Duodenal mucosa (tissue), 2 donors: ENCODE measurements around the gene PLXNB2.

Experiments
- H3K27ac ChIP-seq: one replicate; pipeline ENCODE4 v1.7.0; 2013; ENCODE audit warnings: low read depth, low read length
- H3K27me3 ChIP-seq, 2 donors: one replicate each; pipeline ENCODE4 v1.7.0; 2013; ENCODE audit warnings: low read length in 2 of 2, control low read depth in 1 of 2; ENCODE audit not compliant: insufficient read depth in 2 of 2, control insufficient read depth in 1 of 2
- H3K36me3 ChIP-seq, 2 donors: one replicate each; pipeline ENCODE4 v1.7.0; 2013; ENCODE audit warnings: low read length in 2 of 2, control low read depth in 1 of 2; ENCODE audit not compliant: insufficient read depth in 2 of 2, control insufficient read depth in 1 of 2
- H3K4me1 ChIP-seq, 2 donors: one replicate each; pipeline ENCODE4 v1.7.0; 2013; ENCODE audit warnings: low read length in 2 of 2, control low read depth in 1 of 2; ENCODE audit not compliant: insufficient read depth in 2 of 2, control insufficient read depth in 1 of 2
- H3K4me3 ChIP-seq, 2 donors: one replicate each; pipeline ENCODE4 v1.7.0; 2013; ENCODE audit warnings: low read length in 2 of 2, low read depth in 1 of 2
- H3K9ac ChIP-seq, 2 donors: one replicate each; pipeline ENCODE4 v1.7.0; 2013; ENCODE audit warnings: low read length in 2 of 2, low read depth in 1 of 2
- H3K9me3 ChIP-seq, 2 donors: one replicate each; pipeline ENCODE4 v1.7.0; 2013; ENCODE audit warnings: low read length in 2 of 2, control low read depth in 1 of 2; ENCODE audit not compliant: control insufficient read depth in 1 of 2

The PLXNB2 gene

GRCh38 chr22:50311606-50312351 lies 4.3 kb upstream of the PLXNB2 start:
- Histone ChIP-seq H3K27ac (no peak overlapping the region), H3K36me3 (no peaks in the 10 kb centered on the region), H3K9ac (no peak overlapping the region), H3K4me3 (no peak overlapping the region), H3K9me3 (no peaks in the 10 kb centered on the region), H3K27me3 (peaks cover 0 to 4% of the 10 kb centered on the region in 2 donors), H3K4me1 (peaks cover 18 to 45% of the 10 kb centered on the region in 2 donors)

GRCh38 chr22:50310949-50311444 lies 3.6 kb upstream of the PLXNB2 start:
- Histone ChIP-seq H3K27me3 (peaks cover 0 to 3% of the 10 kb centered on the region in 2 donors), H3K27ac (no peak overlapping the region), H3K9me3 (no peaks in the 10 kb centered on the region), H3K9ac (no peak overlapping the region), H3K36me3 (no peaks in the 10 kb centered on the region), H3K4me1 (peaks cover 18 to 43% of the 10 kb centered on the region in 2 donors), H3K4me3 (no peak overlapping the region)

GRCh38 chr22:50310031-50310722 lies 2.7 kb upstream of the PLXNB2 start:
- Histone ChIP-seq H3K9me3 (no peaks in the 10 kb centered on the region), H3K36me3 (no peaks in the 10 kb centered on the region), H3K4me3 (no peak overlapping the region), H3K4me1 (peaks cover 23 to 45% of the 10 kb centered on the region in 2 donors), H3K27ac (no peak overlapping the region), H3K9ac (no peak overlapping the region), H3K27me3 (no peaks in the 10 kb centered on the region)

GRCh38 chr22:50309601-50309991 lies 2.1 kb upstream of the PLXNB2 start:
- Histone ChIP-seq H3K9ac (no peak overlapping the region), H3K27me3 (no peaks in the 10 kb centered on the region), H3K4me1 (peaks cover 23 to 45% of the 10 kb centered on the region in 2 donors), H3K36me3 (no peaks in the 10 kb centered on the region), H3K27ac (peak overlapping the region; percentile 52), H3K4me3 (no peak overlapping the region), H3K9me3 (no peaks in the 10 kb centered on the region)

GRCh38 chr22:50308986-50309600 lies 1.6 kb upstream of the PLXNB2 start:
- Histone ChIP-seq H3K4me1 (peaks cover 22 to 46% of the 10 kb centered on the region in 2 donors), H3K27ac (peak overlapping the region; percentile 52), H3K27me3 (no peaks in the 10 kb centered on the region), H3K36me3 (no peaks in the 10 kb centered on the region), H3K9me3 (no peaks in the 10 kb centered on the region), H3K9ac (no peak overlapping the region), H3K4me3 (no peak overlapping the region)

GRCh38 chr22:50308597-50308935 lies 1.1 kb upstream of the PLXNB2 start:
- Histone ChIP-seq H3K4me1 (peaks cover 22 to 46% of the 10 kb centered on the region in 2 donors), H3K27me3 (no peaks in the 10 kb centered on the region), H3K9me3 (no peaks in the 10 kb centered on the region), H3K4me3 (no peak overlapping the region), H3K36me3 (no peaks in the 10 kb centered on the region), H3K27ac (peak overlapping the region; percentile 52), H3K9ac (no peak overlapping the region)

GRCh38 chr22:50307890-50308596 lies 597 bp upstream of the PLXNB2 start:
- Histone ChIP-seq H3K36me3 (no peaks in the 10 kb centered on the region), H3K9me3 (no peaks in the 10 kb centered on the region), H3K9ac (peak overlapping the region in 1 of 2 donors; percentile 32), H3K27me3 (no peaks in the 10 kb centered on the region), H3K27ac (peak overlapping the region; percentile 42), H3K4me1 (peaks cover 27 to 50% of the 10 kb centered on the region in 2 donors), H3K4me3 (no peak overlapping the region)

- Histone ChIP-seq H3K27ac (peak overlapping the region; percentile 91), H3K9me3 (no peaks in the 10 kb centered on the region), H3K4me1 (peaks cover 47 to 70% of the 10 kb centered on the region in 2 donors), H3K36me3 (no peaks in the 10 kb centered on the region), H3K27me3 (no peaks in the 10 kb centered on the region), H3K9ac (peak overlapping the region; percentile 82), H3K4me3 (peak overlapping the region; percentile 83 to 86)
Observed at GRCh38 chr22:50305923-50306566, 1.4 kb downstream of the PLXNB2 start.

GRCh38 chr22:50305393-50305922 lies 2.0 kb downstream of the PLXNB2 start:
- Histone ChIP-seq H3K9ac (peak overlapping the region; percentile 82), H3K4me3 (peak overlapping the region; percentile 83 to 86), H3K36me3 (no peaks in the 10 kb centered on the region), H3K27me3 (no peaks in the 10 kb centered on the region), H3K4me1 (peaks cover 53 to 76% of the 10 kb centered on the region in 2 donors), H3K9me3 (no peaks in the 10 kb centered on the region), H3K27ac (peak overlapping the region; percentile 91)
